HG02943 (cell line): ENCODE results near the gene USP48.
"Not testable (repeated sequence)": the region's sequence is repeated elsewhere in the genome, so short reads cannot be mapped to it uniquely, and the experiment has no call there.

Experiments used
- ATAC-seq: cut with Tn5 transposase; IDR thresholded peaks from one replicate; pipeline ENCODE4 v1.9.1; 2021; ENCODE audit warnings: mild to moderate bottlenecking, low read depth, moderate library complexity; ENCODE audit not compliant: unreplicated experiment

The USP48 gene

GRCh38 chr1:21815724-21816321 is 32.9 kb upstream of the USP48 start:
- ATAC-seq: no peak

- no peak for ATAC-seq
Measured at GRCh38 chr1:21814981-21815582, 32.1 kb upstream of the USP48 start.

- no peak for ATAC-seq
Measured at GRCh38 chr1:21814241-21814918, 31.4 kb upstream of the USP48 start.

GRCh38 chr1:21813542-21813941 is 30.6 kb upstream of the USP48 start:
- ATAC-seq: no peak

GRCh38 chr1:21811875-21812305 is 28.9 kb upstream of the USP48 start, which contains the start of gene LDLRAD2:
Gene LDLRAD2, plus strand, starts transcription at chr1:21812265. Its CDS starts 187 bp downstream, at chr1:21812452.
- no peak for ATAC-seq

- ATAC-seq: no peak
Measured at GRCh38 chr1:21804536-21804935, 21.6 kb upstream of the USP48 start.

- no peak for ATAC-seq
Measured at GRCh38 chr1:21801100-21801499, 18.2 kb upstream of the USP48 start.

- ATAC-seq: no peak
Measured at GRCh38 chr1:21799730-21800129, 16.8 kb upstream of the USP48 start.

- ATAC-seq: no peak
Measured at GRCh38 chr1:21795075-21795474, 12.1 kb upstream of the USP48 start.

- ATAC-seq: no peak
Measured at GRCh38 chr1:21794656-21795055, 11.7 kb upstream of the USP48 start.

GRCh38 chr1:21793104-21793503 is 10.2 kb upstream of the USP48 start:
- no peak for ATAC-seq

- no peak for ATAC-seq
Measured at GRCh38 chr1:21786640-21787039, 3.7 kb upstream of the USP48 start.

- not testable (repeated sequence) for ATAC-seq
Measured at GRCh38 chr1:21785764-21786163, 2.8 kb upstream of the USP48 start.

- ATAC-seq: no peak
Measured at GRCh38 chr1:21783679-21784603, 992 bp upstream of the USP48 start.

- ATAC-seq: peak; percentile 18
Measured at GRCh38 chr1:21782349-21782867, 541 bp downstream of the USP48 start.

- no peak for ATAC-seq
Measured at GRCh38 chr1:21781815-21782348, 1.1 kb downstream of the USP48 start.

- ATAC-seq: no peak
Measured at GRCh38 chr1:21779613-21780521, 3.1 kb downstream of the USP48 start.

GRCh38 chr1:21778405-21778727 is 4.6 kb downstream of the USP48 start:
- ATAC-seq: no peak

GRCh38 chr1:21776925-21777324 is 6.0 kb downstream of the USP48 start:
- not testable (repeated sequence) for ATAC-seq
